ENCODE results near the gene RNF17.
"Not testable (repeated sequence)": the region's sequence is repeated elsewhere in the genome, so short reads cannot be mapped to it uniquely, and the experiment has no call there.

Gene RNF17, protein sequence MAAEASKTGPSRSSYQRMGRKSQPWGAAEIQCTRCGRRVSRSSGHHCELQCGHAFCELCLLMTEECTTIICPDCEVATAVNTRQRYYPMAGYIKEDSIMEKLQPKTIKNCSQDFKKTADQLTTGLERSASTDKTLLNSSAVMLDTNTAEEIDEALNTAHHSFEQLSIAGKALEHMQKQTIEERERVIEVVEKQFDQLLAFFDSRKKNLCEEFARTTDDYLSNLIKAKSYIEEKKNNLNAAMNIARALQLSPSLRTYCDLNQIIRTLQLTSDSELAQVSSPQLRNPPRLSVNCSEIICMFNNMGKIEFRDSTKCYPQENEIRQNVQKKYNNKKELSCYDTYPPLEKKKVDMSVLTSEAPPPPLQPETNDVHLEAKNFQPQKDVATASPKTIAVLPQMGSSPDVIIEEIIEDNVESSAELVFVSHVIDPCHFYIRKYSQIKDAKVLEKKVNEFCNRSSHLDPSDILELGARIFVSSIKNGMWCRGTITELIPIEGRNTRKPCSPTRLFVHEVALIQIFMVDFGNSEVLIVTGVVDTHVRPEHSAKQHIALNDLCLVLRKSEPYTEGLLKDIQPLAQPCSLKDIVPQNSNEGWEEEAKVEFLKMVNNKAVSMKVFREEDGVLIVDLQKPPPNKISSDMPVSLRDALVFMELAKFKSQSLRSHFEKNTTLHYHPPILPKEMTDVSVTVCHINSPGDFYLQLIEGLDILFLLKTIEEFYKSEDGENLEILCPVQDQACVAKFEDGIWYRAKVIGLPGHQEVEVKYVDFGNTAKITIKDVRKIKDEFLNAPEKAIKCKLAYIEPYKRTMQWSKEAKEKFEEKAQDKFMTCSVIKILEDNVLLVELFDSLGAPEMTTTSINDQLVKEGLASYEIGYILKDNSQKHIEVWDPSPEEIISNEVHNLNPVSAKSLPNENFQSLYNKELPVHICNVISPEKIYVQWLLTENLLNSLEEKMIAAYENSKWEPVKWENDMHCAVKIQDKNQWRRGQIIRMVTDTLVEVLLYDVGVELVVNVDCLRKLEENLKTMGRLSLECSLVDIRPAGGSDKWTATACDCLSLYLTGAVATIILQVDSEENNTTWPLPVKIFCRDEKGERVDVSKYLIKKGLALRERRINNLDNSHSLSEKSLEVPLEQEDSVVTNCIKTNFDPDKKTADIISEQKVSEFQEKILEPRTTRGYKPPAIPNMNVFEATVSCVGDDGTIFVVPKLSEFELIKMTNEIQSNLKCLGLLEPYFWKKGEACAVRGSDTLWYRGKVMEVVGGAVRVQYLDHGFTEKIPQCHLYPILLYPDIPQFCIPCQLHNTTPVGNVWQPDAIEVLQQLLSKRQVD (N-terminal part only)

GRCh38 chr13:24763596-24764275 lies at the start of gene RNF17:
TSS of gene RNF17 (plus strand) at chr13:24764169. CDS start at chr13:24764204, 35 bp downstream.
- DNase-seq = no peak

DNA sequence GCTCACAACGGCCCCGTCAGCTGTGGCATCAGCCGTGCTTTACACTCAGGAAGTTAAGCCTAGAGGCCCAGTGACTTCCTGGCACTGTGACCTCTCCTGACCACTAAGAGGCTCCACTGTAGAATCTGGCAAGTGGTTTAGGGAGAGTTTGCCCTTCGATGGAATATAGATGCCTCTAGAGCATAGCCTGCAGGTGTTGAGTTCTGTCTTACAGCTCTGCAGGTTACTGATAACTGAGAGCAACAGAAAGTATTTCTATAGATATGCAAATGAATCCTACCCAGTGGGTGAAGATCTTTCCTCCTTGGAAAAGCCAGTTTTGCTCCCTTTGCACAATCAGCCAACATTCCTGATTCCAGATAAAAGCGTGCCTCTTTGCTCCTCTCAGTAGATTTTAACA lies 48.0 kb upstream of the RNF17 start:
- no peak for DNase-seq

- no peak for DNase-seq
Observed at GRCh38 chr13:24716446-24716845, 47.5 kb upstream of the RNF17 start.

- DNase-seq = no peak
Observed at GRCh38 chr13:24717217-24717616, 46.8 kb upstream of the RNF17 start.

DNA sequence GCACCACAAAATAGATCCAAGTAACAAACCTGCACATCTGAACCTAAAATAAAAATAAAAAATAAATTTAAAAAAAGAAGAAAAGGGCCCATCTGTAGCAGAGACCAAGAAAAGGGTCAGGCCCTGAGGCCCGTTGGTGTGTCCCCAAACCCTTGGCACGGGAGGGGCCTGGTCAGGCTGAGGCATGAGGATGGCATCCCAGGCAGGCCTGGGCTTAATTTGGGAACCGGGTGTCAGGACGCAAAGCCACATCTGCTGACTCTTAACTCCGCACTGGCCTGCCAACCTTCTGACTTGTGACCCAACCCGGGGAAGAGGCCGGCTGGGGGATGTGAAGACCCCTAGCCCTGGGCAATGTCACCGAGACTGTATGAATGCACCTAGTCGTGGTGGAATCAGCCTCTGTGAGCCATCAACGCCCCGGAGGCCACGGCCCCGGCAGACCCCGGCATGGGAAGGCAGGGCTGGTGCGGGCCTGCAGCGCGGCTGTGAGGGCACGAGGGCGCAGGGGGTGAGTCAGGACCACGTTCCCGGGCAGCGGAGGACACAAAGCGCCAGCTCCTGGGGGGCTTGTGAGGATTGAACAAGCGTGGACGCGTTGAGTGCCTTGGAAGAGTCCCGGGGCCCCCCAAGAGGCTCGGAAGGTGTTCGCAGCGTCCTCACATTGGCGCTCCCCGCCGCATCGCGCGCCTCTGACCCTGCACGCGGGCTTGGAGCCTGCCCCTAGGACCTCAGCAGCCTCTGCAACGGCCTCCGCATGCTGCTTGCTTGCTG lies 45.6 kb upstream of the RNF17 start:
- no peak for DNase-seq

GRCh38 chr13:24719139-24719538 lies 44.8 kb upstream of the RNF17 start:
- no peak for DNase-seq

GRCh38 chr13:24723206-24723605 lies 40.8 kb upstream of the RNF17 start:
- no peak for DNase-seq

- no peak for DNase-seq
Observed at GRCh38 chr13:24724714-24725113, 39.3 kb upstream of the RNF17 start.

DNA sequence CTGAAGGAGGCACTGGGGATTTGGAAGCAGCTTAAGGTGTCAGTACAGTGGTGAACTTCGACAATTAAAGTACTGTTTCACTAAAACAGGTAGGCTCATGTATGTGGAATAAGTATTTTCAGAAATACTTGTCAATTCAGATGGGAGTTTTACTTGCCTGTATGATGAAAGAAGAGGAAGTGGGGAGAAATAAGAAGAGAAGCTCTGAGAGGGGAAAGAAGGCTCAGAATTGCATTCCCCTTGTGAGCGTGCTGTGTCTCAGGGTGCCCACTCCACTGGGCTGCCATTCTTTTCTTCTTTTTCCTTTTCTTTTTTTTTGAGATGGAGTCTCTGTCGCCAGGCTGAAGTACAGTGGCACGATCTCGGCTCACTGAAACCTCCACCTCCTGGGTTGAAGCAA lies 38.6 kb upstream of the RNF17 start:
- no peak for DNase-seq

- DNase-seq = peak; percentile 65
Observed at GRCh38 chr13:24727731-24728601, 36.0 kb upstream of the RNF17 start.

- not testable (repeated sequence) for DNase-seq
Observed at GRCh38 chr13:24730873-24731567, 32.9 kb upstream of the RNF17 start.

- DNase-seq = no peak
Observed at GRCh38 chr13:24734950-24735349, 29.0 kb upstream of the RNF17 start.

DNA sequence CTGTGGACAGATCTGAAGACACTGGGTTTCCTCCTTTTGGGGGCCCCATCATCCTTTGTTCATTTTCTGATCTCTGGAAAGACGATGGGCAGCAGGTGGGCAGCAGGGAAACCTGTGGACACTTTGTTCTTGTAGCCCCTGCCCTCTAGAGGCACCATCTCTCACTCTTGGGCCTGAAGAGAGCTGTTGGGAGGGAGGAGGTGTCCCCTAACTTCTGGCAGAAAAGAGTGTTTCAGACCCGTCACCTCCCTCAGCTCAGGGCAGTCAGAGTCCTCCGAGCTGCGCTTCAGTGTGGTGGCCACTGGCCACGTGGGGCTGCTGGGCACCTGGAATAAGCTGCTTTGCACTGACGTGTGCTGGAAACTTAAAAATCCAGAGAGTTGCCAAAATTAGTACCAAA lies 26.9 kb upstream of the RNF17 start:
- DNase-seq = no peak

GRCh38 chr13:24738366-24738847 lies 25.6 kb upstream of the RNF17 start:
- DNase-seq = no peak

GRCh38 chr13:24740014-24740890 lies 23.7 kb upstream of the RNF17 start:
- DNase-seq = no peak

GRCh38 chr13:24741016-24741662 lies 22.8 kb upstream of the RNF17 start:
- DNase-seq = no peak

DNA sequence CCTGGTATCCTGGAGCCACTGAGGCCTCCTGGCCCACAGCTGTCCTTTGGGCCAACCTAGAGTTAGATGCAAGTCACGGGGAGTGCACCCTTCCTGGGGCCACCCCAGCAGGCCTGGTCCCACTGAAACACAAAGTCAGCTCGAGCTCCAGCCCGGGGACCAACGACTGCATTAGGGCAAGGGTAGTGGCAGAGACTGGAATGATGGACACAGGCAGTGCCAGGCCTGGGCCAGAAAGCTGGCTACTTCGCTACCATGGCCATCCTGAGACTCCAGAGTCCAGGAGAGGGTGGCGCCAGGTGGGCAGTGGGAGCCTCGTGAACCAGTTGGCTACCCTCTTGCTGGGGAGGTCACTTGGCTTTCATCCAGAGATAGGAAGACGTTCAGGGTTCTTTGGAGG lies 22.2 kb upstream of the RNF17 start:
- DNase-seq = no peak

DNA sequence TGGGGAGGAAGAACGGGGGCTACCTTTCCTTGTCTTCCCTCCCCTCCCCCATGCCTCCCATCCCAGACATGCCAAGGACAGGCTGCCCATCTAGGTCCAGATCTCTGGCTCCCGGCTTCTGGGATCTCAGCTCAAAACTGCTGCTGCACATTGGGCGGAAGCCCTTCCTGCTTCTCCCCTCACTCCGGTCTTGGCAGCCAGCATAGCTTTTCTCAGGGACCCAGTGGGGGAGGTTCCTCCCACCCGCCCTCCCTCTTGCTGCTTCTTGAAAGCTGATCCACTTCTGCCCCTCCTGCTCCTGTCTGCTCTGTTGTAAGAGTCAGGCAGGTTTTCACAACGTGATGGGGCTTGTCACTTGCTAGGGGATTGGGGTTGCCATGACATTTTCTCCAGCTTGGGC lies 21.7 kb upstream of the RNF17 start:
- DNase-seq = no peak
